CD4-positive, alpha-beta T cell treated with Interleukin-21 for 1 hour (primary cell): ENCODE data around the gene USF1.
"Not testable (repeated sequence)": the region's sequence is repeated elsewhere in the genome, so short reads cannot be mapped to it uniquely, and the experiment has no call there.

Experiments used
- DNase-seq: peaks from one replicate; pipeline ENCODE4 v3.0.0-alpha.2; 2020

Gene USF1

GRCh38 chr1:161018631-161018930 lies 27.2 kb downstream of the USF1 start:
- no peak for DNase-seq

DNA sequence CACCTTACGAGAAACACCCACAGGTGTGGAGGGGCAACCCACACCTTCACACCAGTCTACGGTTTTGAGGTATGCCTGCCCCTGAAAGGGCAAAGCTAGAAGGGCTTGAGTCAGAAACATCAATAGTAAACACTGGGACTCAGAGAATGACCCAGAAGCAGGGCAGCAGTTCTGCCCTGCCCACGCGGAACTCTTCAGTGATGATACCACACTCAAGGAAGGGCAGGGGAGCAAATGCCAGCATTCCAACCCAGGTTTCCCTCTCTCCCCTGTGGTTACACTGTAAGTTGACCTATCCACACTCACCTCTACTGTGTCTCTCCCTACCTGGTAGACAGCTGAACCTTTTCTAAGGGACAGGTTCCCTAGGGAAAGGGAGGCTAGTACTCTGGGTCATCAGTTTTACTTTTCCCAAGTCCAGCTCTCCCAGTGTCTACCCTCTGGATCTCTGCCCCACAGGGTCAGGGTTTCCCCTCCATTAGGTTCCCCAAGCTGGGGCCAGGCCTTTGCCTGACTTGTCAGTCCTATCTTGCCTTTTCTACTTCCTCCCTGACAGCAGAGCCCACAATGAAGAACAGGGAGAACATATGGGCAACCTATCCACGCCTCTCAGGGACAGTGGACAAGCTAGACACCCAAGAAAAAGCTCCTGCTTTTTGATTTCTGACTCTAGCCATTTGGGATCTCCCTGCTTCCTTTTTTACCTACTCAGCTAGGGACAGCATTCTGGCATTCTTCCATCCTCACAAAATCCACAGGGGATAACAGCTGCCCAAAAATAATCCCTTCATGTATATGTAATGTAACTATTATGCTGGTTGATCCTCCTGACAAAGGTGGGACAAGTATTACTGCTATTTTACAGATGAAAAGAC lies 27.8 kb downstream of the USF1 start:
- no peak for DNase-seq

DNA sequence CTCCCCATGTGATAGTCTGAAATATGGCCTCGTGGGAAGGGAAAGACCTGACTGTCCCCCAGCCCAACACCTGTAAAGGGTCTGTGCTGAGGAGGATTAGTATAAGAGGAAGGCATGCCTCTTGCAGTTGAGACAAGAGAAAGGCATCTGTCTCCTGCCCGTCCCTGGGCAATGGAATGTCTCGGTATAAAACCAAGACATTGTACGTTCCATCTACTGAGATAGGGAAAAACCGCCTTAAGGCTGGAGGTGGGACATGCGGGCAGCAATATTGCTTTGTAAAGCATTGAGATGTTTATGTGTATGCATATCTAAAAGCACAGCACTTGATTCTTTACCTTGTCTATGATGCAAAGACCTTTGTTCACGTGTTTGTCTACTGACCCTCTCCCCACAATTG lies 28.6 kb downstream of the USF1 start:
- DNase-seq: not testable (repeated sequence)

- not testable (repeated sequence) for DNase-seq
Measured at GRCh38 chr1:161016683-161017082, 29.1 kb downstream of the USF1 start.

DNA sequence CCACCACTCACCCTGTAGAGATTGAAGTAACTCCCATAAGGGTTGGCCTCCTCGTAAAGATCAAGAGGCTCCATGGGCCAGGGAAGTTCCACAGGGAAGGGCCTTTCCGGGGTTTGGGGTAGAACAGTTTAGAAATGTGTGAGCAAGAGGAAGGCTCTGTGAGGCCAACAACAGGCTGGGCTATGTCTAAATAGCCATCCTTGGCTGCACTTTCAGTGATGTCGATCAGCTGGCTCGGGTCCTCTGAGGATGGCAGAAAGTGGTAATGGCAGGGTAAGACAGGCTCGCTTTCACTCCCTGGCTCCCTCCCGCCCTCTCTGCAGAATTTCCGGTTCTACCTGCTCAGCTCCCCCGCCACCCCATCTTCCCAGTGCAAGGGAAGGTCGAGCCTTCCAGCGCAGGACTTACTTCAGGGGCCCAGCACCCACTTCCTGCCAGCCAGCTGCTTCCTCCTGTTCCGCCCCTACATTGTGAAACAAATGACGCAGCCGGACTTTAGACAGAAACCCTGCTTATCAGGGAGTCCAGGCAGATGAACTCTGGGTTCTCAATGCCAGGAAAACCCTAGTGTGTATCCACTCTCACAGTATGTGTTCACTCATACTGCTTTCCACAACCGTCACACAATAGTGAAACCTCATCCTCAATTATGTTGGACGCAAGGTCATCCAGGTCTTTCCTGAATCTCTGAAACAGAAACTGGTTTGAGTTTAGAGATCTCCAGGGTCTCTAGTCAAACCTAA lies 32.1 kb downstream of the USF1 start:
- peak; percentile 79 for DNase-seq

DNA sequence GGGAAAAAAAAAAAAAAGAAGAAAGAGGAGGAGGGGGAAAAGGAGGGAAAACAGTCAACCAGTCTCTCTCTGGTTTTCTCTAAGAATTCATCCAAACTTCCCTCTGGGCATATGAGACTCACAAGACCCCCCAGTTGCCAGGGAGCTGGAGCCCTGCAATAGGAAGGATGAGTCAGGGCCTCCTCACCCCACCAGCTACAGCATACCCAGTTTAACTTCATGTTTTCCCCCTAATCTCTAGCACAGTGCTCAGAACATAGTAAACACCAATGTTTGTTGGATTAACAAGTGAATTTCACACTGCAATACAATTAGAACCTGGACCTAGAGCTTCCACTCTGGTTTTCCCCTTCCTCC lies 32.7 kb downstream of the USF1 start:
- DNase-seq: no peak

DNA sequence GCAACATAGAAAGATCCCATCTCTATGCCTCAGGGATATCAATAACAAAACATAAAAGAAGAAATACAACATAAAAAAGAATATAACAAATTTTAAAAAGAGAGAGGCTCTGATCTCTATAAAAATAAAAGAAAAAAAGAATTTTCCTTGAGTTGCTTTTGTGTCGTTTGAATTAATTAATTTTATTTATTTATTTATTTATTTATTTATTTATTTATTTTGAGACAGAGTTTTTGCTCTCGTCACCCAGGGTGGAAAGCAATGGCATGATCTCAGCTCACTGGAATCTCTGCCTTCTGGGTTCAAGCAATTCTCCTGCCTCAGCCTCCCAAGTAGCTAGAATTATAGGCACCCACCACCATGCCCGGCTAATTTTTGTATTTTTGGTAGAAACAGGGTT lies 33.4 kb downstream of the USF1 start:
- DNase-seq: no peak

- DNase-seq: no peak
Measured at GRCh38 chr1:161009602-161010211, 36.1 kb downstream of the USF1 start.

- no peak for DNase-seq
Measured at GRCh38 chr1:161008869-161009510, 36.8 kb downstream of the USF1 start.

DNA sequence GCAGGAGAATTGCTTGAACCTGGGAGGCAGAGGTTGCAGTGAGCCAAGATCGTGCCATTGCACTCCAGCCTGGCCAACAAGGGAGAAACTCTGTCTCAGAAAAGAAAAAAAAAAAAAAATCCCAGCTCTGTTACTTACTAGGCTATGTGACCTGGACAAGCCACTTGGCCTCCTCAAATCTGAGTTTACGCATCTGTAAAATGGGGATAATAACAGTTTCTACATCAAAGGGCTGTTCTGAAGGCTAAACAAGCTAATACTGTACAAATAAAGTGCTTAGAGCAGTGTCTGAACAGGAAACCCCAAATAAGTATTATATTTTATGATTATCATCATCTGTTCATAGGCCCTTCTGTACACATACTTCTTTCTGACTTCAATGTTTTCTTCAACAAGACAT lies 38.4 kb downstream of the USF1 start:
- DNase-seq: no peak

GRCh38 chr1:161006563-161006962 lies 39.2 kb downstream of the USF1 start:
- no peak for DNase-seq

- DNase-seq: no peak
Measured at GRCh38 chr1:161001525-161001924, 44.3 kb downstream of the USF1 start.

DNA sequence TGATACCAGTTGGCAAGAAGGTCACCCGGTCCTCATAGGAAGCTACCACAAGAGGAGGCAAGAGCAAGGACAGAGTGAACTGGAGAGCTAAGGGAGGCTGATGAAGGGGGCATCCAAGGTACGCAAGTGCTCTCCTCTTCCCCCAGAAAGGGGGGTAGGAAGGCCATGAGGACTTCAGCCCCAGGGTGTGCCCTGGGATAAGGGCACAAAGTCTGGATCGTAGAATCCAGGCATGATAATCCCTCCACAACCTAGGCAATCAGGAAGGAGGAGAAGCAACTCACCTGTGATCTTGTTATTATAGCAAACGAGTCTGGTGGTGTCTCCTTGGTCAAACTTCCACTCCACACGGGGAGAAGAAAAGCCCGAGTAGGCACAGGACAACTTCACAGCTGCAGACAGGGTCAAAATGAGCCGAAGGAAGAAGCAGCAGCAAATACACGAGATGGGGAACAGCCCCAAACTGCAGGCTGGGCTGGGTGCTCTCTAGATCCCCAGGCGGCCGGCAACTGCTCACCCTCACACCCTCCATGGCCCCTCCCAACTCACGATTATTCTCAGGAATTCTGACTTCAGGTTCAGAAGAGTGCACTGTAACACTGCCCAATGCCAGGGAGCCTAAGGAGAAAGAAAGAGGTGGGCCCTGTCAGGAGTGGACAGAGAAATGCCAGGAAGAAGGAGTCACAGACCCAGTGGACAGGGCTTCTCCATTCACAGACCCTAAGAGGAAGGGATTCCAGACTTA lies 44.9 kb downstream of the USF1 start:
- DNase-seq: no peak

- no peak for DNase-seq
Measured at GRCh38 chr1:160999376-160999775, 46.4 kb downstream of the USF1 start.

- DNase-seq: peak; percentile 64
Measured at GRCh38 chr1:160997323-160998038, 48.3 kb downstream of the USF1 start.

- no peak for DNase-seq
Measured at GRCh38 chr1:160996178-160996577, 49.6 kb downstream of the USF1 start.

DNA sequence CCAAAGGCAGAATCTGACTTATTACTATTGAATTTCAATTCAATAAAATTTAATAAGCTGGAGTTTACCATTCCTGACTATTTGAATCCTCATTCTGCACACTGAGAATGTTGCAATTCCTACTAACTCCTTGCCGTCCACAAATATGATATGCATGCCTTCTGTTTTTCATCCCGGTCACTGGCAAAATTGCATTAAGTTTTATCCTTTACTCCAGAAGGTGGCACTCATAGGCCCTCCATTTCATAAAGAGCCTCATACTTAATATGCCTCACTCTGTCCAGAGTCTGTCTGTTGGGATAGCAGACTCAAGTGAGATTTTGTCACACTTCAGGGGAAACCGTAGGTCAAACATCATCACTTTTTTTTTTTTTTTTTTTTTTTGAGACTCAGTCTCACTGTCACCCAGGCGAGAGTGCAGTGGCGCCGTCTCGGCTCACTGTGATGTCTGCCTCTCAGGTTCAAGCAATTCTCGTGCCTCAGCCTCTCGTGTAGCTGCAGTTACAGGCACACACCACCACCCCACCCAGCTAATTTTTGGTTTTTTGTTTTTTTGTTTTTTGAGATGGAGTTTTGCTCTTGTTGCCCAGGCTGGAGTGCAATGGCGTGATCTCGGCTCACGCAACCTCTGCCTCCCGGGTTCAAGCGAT lies 52.1 kb downstream of the USF1 start:
- DNase-seq: peak; percentile 24

GRCh38 chr1:160992036-160992435 lies 53.7 kb downstream of the USF1 start:
- DNase-seq: not testable (repeated sequence)
